ENCODE measurements around the gene ADCY4. TPM values are rescaled to one million over a fixed set of nuclear protein-coding genes. Genes with fewer than 3 reads are reported as not detected.

The ADCY4 gene
- total and polyA plus RNA-seq, 2 of the 13 experiments (the other 11 are each of a cell fraction or from before 2014, with no cell fraction given): 0.03 TPM; not detected in 1

- H3K9me3 ChIP-seq (ENCODE audit: low read length): no peaks in the 10 kb centered on the region
- ATAC-seq (no peak), DNase-seq (ENCODE audit: low spot score) (no peak), FAIRE-seq (no peak)
- ChIA-PET CTCF (ENCODE audit: low intra/inter-chr PET ratio, low total read pairs) (no interaction called here), POLR2A (interaction anchor here (4.8 kb wide), 1 partner anchor 7 kb away, joined by 27 read pairs; the partner anchor contains the start of gene RABGGTA)
- H2AFZ ChIP-seq (ENCODE audit: low read length): no peak overlapping the region
- H3K36me3 ChIP-seq (replicated peaks in 1 of 2; ENCODE audit: control insufficient read depth in 1 of 2, insufficient read depth in 2 of 2, low read length in 2 of 2): no peaks in the 10 kb centered on the region
- no peak overlapping the region for H3K4me2 ChIP-seq (ENCODE audit: low read depth, low read length)
- H4K20me1 ChIP-seq (ENCODE audit: insufficient read depth, low read length): no peaks in the 10 kb centered on the region
- no peaks in the 10 kb centered on the region for H3K27me3 ChIP-seq (ENCODE audit: control insufficient read depth in 1 of 2, insufficient read depth in 2 of 2, low read length in 2 of 2)
- peaks cover 2% of the 10 kb centered on the region for H3K79me2 ChIP-seq (ENCODE audit: insufficient read depth, low read length)
- H3K9ac ChIP-seq (ENCODE audit: insufficient read depth, low read depth, low read length): no peak overlapping the region
- no peak overlapping the region for H3K27ac ChIP-seq (ENCODE audit: extremely low read length, insufficient read depth, low read length)
- intact Hi-C loops (cut with micrococcal nuclease; ENCODE audit: unreplicated experiment) (no loop called here), in situ Hi-C loops (cut with HindIII; ENCODE audit: extremely low pct_ligation_motif_present, low pct_unique_long_range_greater_than_20kb) (no loop called here)
- no TSS peak for BruUV-seq (replicated peaks)
- H3K4me3 ChIP-seq (replicated peaks in 1 of 3; ENCODE audit: insufficient read depth in 1 of 3, low read depth in 2 of 3, low read length in 3 of 3): no peak overlapping the region
- peaks cover 2% of the 10 kb centered on the region for H3K4me1 ChIP-seq (ENCODE audit: insufficient read depth, low read length)
- 94% methylated on average over 11 of the region's 11 CpGs for WGBS (ENCODE audit: low lambda C conversion rate)
- TF ChIP-seq MTA1 (CRISPR knock-in tag; IDR thresholded peaks at IDR 0.05; ENCODE audit: borderline replicate concordance) (0 out of 2 replicates have a peak, but pooled peaks have one; percentile 26), ZNF256 (CRISPR knock-in tag; conservative IDR thresholded peaks at IDR 0.05) (no peak), PLRG1 (conservative IDR thresholded peaks at IDR 0.05) (no peak), FOXO4 (CRISPR knock-in tag; conservative IDR thresholded peaks at IDR 0.05) (0 out of 2 replicates have a peak, but pooled peaks have one; percentile 82), ZNF10 (CRISPR knock-in tag; IDR thresholded peaks at IDR 0.05; ENCODE audit: borderline replicate concordance, low read depth) (0 out of 2 replicates have a peak, but pooled peaks have one; percentile 34), GLI4 (CRISPR knock-in tag; IDR thresholded peaks at IDR 0.05; ENCODE audit: borderline replicate concordance) (no peak), SMC3 (IDR thresholded peaks at IDR 0.05; ENCODE audit: low read length) (no peak), NCOA5 (CRISPR knock-in tag; IDR thresholded peaks at IDR 0.05) (no peak), TOPORS (CRISPR knock-in tag; IDR thresholded peaks at IDR 0.05) (no peak), AGO2 (optimal IDR thresholded peaks at IDR 0.05; ENCODE audit: low read depth, low read length) (peak; percentile 29), ZNF430 (CRISPR knock-in tag; IDR thresholded peaks at IDR 0.05) (no peak), ARNTL (CRISPR knock-in tag; IDR thresholded peaks at IDR 0.05) (no peak)
Measured at GRCh38 chr14:24277606-24278321, 57.1 kb downstream of the ADCY4 start.

All from HepG2 (cell line).